Breast epithelium (tissue), 3 donors: ENCODE measurements around the gene RERE.

ENCODE experiments used
- CTCF ChIP-seq, 3 donors: fragments of 450-650 bp; IDR thresholded peaks; one replicate each; pipeline ENCODE4 v1.5.1; 2016 to 2017; ENCODE audit warnings: antibody characterized with exemption in 3 of 3, mild to moderate bottlenecking in 3 of 3, moderate library complexity in 3 of 3
- POLR2A ChIP-seq: fragments of 450-650 bp; IDR thresholded peaks from one replicate; pipeline ENCODE4 v1.6.1; 2016; ENCODE audit warnings: antibody characterized with exemption, mild to moderate bottlenecking, moderate library complexity
- POLR2AphosphoS5 ChIP-seq, 3 donors: sonication (generic); formaldehyde crosslinking; IDR thresholded peaks; one replicate each; pipeline ENCODE4 v1.6.1; 2017; ENCODE audit warnings: antibody characterized with exemption in 3 of 3

GRCh38 chr1:8431019-8431418, 386.4 kb downstream of the RERE start:
- TF ChIP-seq POLR2AphosphoS5 (IDR thresholded peaks at IDR 0.05), result no peak
- TF ChIP-seq CTCF (IDR thresholded peaks at IDR 0.05), result no peak
- no peak for TF ChIP-seq POLR2A
